GM12864 (cell line): ENCODE data around the gene NIPAL3.

Experiments used
- DNase-seq: peaks from one replicate; pipeline ENCODE4 v3.0.0-alpha.2; 2011; ENCODE audit warnings: low read depth
- H3K4me3 ChIP-seq: 2 replicates; pipeline ENCODE4 v1.5.1; 2011; ENCODE audit warnings: mild to moderate bottlenecking, low read depth, low read length, control low read depth
- TF ChIP-seq, protein P1 (sequence below): IDR thresholded peaks from 2 replicates; pipeline ENCODE4 v1.5.1; 2011; ENCODE audit warnings: low read depth, mild to moderate bottlenecking, moderate library complexity, low read length, control low read depth, inconsistent platforms; ENCODE audit errors: missing control alignments

Gene NIPAL3

DNA sequence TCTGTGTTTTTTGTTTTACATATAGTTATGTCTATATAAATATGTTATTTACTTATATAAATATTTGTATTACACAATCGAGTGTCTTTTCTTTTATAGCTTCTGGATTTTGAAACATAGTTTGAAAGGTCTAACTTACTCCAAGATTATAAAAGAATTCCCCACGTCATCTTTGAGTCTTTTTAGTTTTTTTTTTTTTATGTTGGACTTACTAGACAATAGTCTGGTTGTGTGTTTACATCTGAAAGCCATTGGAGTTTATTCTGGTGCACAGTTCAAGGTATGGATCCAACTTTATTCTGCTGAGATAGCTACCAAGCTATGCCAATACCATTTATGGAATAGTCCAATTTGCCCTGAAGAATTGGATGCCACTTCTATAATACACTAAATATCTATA, 61.0 kb downstream of the NIPAL3 start:
- no peak for DNase-seq
- TF ChIP-seq, protein P1, sequence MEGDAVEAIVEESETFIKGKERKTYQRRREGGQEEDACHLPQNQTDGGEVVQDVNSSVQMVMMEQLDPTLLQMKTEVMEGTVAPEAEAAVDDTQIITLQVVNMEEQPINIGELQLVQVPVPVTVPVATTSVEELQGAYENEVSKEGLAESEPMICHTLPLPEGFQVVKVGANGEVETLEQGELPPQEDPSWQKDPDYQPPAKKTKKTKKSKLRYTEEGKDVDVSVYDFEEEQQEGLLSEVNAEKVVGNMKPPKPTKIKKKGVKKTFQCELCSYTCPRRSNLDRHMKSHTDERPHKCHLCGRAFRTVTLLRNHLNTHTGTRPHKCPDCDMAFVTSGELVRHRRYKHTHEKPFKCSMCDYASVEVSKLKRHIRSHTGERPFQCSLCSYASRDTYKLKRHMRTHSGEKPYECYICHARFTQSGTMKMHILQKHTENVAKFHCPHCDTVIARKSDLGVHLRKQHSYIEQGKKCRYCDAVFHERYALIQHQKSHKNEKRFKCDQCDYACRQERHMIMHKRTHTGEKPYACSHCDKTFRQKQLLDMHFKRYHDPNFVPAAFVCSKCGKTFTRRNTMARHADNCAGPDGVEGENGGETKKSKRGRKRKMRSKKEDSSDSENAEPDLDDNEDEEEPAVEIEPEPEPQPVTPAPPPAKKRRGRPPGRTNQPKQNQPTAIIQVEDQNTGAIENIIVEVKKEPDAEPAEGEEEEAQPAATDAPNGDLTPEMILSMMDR, result no peak
- H3K4me3 ChIP-seq, result no peak overlapping the region

DNA sequence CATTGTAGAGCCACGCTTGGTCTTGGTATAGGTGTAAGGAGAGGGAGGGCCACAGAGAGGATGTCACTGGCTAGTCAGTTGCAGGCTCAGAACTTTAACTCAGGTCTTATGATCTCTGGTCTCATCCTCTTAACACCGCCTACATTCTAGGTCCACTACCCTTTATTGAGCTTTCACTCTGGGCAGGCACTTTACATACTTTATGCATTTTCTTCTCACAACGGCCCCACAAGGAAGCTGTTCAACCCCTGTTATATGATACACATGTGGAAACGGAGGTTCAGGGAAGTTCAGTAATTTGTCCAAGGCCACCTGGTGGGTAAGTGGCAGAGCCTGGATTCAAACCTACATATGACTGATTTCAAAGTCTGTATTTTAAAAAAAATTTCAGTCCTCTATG, 61.7 kb downstream of the NIPAL3 start:
- H3K4me3 ChIP-seq, result no peak overlapping the region
- TF ChIP-seq, protein P1, result no peak
- no peak for DNase-seq

DNA sequence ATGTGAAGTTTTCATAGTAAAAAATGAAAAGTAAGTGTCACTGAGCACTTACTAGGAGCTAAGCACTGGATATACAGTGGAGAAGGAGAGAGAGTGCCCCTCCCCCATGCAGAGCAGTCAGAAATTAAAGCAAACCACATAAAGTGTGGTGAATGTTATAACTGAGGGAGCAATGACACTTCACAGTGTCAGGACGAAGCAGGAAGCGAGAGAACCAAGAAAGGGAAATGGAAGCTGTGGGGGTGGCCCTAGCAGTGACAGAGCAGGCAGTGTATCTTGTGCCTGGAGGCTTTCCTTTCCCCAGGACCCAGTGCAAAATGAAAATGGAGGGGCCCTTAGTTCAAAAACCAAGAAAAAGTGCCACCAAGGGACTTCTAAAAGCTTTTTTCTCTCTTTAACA, 65.5 kb downstream of the NIPAL3 start:
- DNase-seq, result peak; percentile 41
- TF ChIP-seq, protein P1, result no peak

DNA sequence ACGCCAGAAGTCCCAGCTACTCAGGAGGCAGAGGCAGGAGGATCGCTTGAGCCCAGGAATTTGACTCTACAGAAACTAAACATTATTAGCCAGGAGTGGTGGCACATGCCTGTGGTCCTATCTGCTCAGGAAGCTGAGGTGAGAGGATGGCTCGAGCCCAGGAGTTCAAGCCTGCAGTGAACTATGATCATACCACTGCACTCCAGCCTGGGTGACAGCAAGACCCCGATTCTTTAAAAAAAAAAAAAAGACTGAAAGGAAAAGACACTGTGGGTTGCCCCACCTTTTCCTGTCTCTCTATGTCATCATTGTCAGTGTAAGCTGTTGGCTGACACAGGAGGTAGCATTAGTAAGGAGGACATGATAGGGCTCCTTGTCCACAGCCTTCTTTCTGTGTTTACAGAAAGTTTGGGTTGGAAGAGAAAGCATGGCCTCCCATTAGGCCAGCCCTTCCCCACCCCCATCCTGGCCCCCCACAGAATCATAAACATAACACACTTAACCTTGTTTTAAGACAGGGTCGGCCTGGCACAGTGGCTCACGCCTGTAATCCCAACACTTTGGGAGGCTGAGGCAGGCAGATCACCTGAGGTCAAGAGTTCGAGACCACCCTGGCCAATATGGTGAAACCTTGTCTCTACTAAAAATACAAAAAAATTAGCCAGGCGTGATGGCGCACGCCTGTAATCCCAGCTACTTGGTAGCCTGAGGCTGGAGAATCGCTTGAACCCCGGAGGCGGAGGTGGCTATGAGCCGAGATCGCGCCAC, 66.4 kb downstream of the NIPAL3 start:
- no peak overlapping the region for H3K4me3 ChIP-seq
- no peak for DNase-seq
- TF ChIP-seq, protein P1, result no peak

More for the DNA sequence above, 65.5 kb downstream of the NIPAL3 start:
- H3K4me3 ChIP-seq, result no peak overlapping the region

DNA sequence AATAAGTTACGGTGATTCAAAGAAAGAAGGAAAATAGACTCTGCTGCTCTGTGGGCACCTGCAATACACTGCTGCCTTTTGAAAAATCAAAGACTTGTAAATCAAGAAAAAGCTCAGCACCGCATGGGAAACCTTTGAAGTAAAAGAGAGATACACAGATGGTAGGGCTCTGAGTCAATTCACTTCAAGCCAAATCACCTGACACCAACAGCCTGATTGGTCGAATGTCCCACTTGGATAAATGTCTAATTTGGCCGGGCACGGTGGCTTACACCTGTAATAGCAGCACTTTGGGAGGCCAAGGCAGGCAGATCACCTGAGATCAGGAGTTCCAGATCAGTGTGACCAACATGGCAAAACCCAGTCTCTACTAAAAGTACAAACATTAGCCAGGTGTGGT, 67.8 kb downstream of the NIPAL3 start:
- no peak for DNase-seq
- TF ChIP-seq, protein P1, result no peak
- H3K4me3 ChIP-seq, result no peak overlapping the region

DNA sequence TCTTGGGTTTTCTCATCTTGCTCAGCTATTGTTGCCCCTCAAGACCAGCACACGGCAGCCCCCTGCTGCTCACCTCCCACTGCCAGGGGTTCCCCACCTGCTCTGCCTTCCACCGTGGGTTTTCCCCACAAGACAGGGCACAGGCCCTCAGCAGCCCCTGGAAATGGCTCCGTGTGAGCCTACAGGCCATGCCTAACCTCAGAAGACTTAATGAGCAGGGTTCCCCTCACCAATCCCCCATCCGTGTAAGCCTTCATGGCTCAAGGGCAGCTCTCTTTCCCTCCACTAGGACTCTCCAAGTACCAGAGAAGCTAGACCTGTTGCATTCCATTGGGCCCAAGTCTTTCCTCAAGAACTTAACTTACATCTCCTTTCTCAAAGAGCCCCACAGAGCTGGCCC, 68.6 kb downstream of the NIPAL3 start:
- DNase-seq, result no peak

More for the DNA sequence above, 68.6 kb downstream of the NIPAL3 start:
- TF ChIP-seq, protein P1, result no peak
- H3K4me3 ChIP-seq, result no peak overlapping the region
